Right forelimb (tissue), 1 donor: ENCODE data around the gene TNFRSF21.
A peak's percentile ranks its signal among the peaks of the same experiment; 100 is the strongest.
"Not testable (repeated sequence)": the region's sequence is repeated elsewhere in the genome, so short reads cannot be mapped to it uniquely, and the experiment has no call there.

Experiments
- DNase-seq: peaks from one replicate; pipeline ENCODE4 v3.0.0-alpha.2; 2018

Gene TNFRSF21, protein sequence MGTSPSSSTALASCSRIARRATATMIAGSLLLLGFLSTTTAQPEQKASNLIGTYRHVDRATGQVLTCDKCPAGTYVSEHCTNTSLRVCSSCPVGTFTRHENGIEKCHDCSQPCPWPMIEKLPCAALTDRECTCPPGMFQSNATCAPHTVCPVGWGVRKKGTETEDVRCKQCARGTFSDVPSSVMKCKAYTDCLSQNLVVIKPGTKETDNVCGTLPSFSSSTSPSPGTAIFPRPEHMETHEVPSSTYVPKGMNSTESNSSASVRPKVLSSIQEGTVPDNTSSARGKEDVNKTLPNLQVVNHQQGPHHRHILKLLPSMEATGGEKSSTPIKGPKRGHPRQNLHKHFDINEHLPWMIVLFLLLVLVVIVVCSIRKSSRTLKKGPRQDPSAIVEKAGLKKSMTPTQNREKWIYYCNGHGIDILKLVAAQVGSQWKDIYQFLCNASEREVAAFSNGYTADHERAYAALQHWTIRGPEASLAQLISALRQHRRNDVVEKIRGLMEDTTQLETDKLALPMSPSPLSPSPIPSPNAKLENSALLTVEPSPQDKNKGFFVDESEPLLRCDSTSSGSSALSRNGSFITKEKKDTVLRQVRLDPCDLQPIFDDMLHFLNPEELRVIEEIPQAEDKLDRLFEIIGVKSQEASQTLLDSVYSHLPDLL

DNA sequence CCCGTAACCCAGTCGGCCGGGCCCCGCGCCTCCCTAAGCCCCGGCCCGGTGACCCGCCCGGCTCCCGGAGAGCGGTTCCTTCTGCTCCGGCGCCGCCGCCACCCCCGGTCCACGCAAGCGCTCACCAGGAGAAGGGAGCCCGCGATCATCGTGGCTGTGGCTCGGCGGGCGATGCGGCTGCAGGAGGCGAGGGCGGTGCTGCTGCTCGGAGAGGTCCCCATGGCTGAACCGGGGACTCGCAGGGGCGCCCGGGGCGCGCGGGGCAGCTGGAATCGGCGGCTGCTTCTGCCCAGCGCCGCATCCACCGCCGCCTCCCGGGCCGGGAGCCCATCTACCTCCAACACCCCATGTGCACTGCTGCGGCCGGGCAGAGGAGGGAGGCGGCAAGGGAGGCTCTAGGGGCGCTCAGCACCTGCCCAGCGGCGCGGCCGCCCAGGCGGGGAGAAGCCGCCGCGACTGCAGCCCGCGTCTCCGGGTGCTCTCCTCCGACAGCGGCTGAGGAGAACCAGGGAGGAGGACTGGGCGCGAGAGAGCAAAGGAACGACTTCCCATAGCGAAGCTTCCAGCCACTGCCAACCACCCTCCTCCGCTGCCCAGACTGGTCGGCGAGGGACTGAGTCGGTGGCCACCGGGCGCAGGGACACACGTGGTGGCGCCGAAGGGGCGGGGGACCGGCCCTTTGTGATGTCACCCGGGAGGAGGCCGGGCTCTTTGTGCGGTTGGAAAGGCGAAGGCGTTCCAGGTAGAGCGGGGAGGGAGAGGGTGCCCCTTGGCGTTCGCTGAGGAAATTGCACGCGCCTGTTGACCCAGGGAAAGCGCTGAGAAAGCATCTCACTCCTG is at the start of gene TNFRSF21:
TNFRSF21 (minus strand) TSS at position 615 of the 840 bp plus-strand sequence; CDS start at position 221, 394 bp downstream.
- peak; percentile 94 for DNase-seq

DNA sequence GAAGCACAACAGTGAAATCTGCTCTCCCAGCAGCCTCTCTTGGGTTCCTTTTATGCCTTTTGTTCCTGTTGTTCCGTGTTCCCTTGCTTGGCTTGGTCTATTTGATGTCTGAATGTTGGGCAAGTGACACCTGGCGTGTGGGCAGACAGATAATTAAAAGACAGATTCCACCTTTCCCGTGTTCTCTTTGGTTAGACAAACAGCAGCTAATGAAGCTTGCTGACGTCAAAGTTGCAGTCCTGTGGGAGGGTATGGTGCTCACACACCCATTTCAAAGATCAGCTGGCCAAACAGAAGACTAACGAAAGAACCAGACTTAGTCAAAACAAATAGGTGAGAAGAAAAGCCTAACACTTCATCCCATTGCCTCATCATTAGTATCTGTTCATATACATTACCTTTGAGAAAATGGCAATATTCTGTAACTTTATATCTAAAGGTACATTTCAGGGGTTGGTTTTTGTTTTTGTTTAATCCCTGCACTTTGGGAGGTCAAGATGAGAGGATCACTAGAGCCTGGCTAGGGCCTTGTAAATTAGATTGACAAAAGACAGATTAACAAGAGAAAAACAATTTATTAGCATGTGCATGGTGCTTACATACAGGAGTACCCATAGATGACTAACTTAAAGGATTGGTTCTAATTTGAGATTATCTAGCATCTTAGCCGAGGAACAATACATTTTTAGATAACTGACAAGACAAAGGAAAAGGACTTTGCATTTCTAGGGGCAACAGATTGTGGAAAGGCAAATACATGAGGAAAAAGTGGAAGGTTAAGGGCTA is 48.9 kb upstream of the TNFRSF21 start:
- DNase-seq = no peak

DNA sequence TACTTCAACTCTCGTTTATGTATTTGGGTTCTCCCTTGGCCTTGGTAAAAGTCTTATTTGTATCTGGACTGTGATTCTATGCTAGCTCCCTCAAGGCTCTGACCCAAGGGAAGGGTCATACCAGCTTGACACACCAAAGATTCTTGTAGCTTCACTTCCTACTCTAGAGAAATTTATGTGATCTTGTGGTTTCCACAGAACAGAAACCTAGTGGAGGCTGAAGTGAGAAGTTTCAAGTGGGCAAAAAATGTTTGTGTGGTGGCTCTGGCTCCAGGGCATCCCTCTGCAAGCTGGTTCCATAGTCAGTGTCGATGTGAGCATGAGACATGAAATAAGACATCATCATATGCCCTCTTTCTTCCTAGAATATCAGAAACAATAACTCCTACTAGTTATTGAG is 48.1 kb upstream of the TNFRSF21 start:
- no peak for DNase-seq

DNA sequence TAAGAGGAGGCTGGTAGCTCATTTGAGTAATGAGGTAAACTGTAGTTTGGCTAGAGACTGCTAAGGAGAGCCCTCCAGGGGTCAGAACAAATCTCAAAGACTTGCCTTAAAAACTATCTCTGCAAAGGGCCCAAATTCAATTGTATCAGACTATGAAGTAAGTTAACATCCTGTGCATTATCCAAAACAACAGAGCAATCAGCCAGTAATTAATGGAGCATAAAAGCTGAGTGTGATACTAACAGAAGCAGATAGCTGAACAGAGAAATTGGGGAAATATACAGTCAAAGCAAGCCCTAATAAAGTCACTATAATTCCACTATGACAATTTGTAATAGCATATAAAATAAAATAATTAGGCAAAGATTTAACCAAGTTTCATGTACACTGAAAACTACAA is 45.8 kb upstream of the TNFRSF21 start:
- DNase-seq = no peak

DNA sequence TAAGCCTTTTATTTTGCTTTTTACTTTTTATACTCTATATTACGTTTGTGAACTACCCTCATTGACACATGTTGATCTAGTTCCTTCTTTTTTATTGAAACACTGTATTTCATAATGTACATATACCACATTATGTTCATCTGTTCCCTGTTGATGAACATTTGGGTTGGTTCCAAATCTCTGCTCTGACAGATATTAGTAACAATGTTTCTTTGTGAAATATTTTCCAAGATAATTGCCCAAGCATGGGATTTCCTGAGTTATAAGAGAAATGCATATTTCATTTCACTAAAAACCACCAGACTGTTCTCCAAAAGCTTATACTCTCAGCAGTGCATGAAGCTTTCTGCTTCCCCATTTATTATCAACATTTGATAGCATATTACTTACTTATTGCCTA is 44.2 kb upstream of the TNFRSF21 start:
- no peak for DNase-seq

DNA sequence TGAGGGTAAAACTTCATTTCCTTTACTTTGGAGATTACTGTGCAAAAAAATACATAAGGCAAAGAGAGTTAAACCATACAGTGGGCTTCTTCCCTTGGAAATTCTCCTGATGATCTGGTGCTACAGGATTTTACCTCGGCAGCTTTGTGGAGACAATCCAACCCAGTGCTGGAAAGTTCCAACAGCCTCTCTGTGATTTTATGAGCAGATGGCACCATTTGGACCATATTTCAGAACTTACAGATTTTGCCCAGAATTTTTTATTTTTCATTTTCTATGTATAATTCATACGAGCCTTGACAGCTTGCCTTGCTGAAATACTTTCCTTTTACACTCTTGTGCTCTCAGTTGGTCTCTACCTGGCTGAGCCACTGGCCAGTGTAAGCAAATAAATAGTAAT is 43.3 kb upstream of the TNFRSF21 start:
- no peak for DNase-seq

DNA sequence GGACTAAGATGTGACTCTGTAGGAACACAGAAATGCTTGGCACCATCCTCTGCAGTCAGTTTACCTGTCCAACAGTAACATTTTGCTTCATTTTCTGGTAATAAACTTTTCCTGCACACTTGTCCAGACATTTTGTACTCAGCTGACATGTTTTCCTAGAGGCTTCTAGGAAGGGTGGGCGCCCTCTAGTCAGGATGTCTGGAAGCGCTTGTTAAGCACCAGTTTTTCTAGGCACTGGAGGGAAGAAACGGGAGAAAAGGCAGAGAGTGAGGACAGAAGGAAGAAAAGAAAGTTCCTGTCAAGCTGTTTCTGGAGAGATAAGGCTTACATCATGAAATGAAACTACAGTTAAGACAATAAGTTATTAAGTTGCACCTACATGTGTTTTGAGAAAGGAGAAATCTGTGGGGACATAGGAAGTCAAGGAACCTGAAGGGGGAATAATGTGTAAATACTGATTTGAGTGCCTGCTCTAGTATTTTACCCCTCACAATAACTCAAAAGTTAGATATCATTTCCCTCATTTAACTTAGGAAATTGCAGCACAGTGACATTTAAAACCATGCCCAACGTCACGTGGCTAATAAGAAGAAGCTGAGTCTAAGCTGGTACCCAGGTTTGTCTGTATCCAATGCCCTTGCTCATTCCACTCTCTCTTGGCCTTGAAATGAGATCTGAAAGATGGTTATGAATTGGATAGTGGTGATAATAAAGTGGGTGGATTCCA is 42.7 kb upstream of the TNFRSF21 start:
- no peak for DNase-seq

DNA sequence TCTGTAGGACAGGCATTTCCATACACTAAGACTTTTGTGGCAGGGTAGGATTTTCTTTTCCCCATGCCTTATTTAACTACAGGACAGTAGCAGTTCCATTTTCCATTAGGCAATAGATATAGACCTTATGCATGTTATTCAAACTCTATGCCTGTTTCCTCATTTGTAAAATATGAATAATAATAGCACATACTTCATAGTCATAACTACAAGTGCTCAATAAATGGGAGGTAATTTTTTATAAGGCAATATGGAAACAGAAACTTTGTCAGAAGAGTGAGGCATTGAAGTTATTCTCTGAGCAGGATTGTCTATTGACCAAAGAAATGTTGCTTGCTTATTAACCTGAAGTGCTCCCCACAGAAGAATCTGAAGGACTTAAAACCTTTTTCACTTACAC is 41.9 kb upstream of the TNFRSF21 start:
- DNase-seq = no peak

DNA sequence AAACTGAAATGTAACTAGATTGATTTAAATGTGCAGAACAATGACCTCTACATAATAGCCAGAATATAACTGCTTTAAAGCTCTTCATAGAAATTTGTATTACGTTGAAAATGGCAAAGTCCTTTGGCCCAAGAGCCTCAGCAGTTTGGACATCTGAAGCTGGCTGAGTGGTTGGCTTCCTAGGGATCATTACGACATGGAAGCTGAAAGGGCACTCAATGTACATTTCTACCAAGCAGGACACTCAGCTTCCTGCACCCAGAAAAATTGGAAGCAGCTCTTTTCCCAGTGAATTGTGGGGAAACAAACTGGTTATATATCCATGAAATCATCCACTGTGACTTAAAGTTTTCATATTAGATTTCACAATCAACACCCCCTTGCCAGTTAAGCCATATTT is 40.2 kb upstream of the TNFRSF21 start:
- DNase-seq = no peak

DNA sequence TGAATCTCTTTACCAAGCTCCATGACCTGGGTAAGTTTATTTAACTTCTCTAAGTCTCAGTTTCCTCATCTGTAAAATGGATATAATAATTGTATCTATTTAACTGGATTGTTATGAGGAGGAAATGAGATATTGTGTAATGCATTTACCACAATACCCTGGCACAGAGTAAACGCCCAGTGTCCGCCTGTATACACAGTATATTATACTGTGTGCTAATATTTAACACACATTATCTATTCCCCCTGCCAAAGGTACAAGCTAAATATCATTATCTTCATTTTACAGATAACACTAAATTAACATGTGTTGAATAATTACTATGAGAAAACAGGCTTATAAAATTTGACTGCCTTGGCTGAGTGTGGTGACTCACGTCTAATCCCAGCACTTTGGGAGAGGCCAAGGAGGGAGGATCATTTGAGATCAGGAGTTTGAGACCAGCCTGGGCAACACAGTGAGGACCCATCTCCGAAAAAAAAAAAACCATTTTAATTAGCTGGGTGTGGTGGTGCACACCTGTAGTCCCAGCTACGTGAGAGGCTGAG is 38.7 kb upstream of the TNFRSF21 start:
- DNase-seq = no peak

DNA sequence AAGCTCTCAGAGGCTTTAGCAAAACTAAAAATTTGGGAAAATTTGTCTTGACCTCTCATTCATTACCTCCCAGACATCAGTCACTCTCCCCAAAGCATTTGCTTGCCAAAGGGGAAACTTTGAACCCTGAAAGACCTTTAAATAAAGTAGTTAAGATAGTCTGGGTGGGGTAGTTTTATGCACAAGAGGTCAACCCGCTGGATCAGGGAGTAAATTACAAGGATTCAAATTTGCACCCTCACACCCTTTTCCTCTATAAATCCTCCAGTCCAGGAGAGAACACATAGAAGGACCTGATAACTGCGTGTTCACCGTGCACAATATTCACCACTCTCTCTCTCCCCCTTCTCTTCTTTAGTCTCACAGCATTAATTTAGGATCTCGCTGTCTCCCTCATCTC is 36.1 kb upstream of the TNFRSF21 start:
- no peak for DNase-seq

DNA sequence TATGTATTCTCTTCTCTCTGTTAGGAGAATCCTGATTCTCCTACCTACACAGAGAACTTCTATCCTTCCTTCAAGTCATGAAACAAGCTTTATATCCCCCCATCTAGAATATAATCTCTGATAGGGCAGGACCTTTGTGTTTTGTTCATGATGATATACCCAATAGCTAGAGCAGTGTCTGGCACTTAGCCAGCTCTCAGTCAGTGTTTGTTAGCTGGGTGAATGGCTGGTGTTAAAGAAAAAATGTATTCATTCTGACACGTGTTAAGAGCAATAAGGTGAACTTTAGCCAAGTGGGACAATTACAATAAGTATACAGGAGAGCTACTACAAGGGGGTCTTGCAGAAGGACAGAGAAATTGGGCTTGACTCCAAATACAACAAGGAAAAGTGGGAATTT is 34.3 kb upstream of the TNFRSF21 start:
- DNase-seq = no peak

DNA sequence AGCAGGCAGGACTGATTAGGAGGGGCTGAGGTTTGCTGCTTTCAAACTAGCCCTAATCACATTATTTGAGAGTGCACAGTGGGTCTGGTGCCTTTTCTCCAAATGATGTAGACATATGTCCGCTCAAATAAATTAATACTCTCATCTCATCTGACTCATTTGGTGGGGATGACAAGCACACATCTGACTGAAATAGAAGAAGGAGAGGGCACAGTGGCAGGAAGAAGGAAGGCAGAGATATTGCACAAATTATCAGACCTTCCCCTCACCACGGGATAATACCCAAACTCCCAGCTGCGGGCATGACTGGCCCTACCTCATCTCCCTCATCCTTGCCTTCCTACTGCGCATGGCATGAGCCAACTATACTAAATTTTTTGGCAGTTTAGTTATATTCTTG is 33.9 kb upstream of the TNFRSF21 start:
- no peak for DNase-seq

DNA sequence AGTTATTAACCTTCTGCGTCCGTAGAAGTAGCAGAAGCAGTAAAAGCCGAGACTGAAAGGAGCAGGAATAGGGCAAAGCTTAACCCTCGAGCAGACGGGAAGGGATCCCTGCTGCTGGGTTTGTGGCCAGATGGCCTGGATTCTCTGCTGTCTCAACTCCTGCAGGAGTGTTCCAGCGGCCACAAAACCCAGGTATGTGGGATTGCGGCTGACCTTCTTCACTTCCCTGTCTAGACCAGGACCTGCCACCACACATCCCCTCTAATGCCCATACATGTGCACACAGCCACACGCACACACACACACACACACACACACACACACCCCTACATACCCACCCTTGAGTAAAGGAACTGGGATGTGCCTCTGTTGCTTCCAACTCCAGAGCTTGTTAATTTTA is 33.1 kb upstream of the TNFRSF21 start:
- no peak for DNase-seq

DNA sequence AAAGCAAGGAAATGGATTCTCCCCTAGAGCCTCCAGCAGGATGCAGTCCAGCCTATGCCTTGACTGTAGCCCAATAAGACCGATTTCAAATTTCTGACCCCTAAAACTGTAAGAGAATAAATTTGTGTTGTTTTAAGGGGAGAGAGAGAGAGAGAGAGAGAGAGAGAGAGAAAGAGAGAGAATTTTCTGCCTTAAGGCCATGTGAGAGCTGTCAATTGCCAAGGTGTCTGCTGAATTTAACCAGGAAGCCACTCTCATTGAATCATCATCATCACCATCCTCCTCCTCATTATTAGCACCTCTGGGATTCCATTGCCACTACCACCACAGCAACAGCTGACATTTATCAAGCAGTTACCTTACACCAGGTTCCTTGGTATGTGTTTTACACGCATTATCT is 27.8 kb upstream of the TNFRSF21 start:
- no peak for DNase-seq

DNA sequence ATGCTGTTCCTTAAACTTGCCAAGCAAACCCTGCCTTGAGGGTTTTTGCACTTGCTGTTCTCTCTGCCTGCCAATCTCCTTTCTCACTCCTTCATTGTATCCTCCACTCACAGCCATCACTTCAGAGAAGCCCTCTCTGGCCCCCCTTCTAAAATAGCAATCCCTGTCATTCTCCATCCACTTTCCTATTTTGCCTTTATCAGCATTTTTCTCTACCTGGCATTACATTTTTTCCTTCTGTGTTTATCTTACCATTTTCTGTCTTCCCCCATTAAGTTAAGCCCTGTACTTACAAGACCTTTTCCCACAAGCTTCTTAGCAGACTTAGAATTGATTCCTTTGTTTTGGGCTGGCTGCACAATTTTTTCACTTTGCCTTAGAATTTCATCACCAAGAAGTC is 26.6 kb upstream of the TNFRSF21 start:
- DNase-seq = no peak

DNA sequence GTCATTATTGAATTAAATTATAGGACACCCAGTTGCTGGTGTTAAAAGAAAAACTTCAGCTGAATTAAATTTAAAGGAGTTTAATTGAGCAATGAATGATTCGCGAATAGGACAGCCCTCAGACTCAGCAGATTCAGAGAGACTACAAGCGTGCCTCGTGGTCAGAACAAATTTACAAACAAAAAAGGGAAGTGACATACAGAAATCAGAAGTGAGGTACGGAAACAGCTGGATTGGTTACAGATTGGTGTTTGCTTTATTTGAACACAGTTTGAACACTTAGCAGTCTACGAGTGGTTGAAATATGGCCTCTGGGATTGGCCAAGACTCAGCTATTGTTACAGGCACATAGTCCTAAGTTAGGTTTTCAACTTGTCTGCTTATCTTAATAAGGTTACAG is 25.8 kb upstream of the TNFRSF21 start:
- no peak for DNase-seq

DNA sequence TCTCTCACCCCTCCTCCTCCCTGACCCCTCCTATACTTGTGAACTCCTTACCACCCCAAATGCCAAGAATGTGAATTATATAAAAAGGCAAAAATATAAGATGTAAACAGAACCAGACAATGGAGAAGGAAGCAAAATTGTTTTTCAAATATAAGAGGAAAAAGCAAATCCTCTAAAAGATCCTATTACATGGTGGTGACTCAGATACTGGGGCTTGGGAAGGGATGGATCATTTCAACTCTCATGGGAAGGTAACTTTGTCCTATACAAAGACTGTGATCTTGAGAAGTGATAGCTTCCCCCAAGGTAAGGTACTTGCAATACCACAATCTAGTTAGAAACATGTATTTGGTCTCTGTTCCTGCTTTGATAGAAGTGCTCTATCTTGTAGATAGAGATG is 24.6 kb upstream of the TNFRSF21 start:
- no peak for DNase-seq

DNA sequence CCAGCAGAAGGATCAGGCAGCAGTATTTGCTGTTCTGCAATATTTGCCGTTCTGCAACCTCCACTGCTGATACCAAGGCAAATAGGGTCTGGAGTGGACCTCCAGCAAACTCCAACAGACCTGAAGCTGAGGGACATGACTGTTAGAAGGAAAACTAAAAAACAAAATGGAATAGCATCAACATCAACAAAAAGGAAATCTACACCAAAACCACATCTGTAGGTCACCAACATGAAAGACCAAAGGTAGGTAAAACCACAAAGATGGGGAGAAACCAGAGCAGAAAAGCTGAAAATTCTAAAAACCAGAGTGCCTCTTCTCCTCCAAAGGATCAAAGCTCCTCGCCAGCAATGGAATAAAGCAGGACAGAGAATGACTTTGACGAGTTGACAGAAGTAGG is 18.9 kb upstream of the TNFRSF21 start:
- DNase-seq = not testable (repeated sequence)

DNA sequence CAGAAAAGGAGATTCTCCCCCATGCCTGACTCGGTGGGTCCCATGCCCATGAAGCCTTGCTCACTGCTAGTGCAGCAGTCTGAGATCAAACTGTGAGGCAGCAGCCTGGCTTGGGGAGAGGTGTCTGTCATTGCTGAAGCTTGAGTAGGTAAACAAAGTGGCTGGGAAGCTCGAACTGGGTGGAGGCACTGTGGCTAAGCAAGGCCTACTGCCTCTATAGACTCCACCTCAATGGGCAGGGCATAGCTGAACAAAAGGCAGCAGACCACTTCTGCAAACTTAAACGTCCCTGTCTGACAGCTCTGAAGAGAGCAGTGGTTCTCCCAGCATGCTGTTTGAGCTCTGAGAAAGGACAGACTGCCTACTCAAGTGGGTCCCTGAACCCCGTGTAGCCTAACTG is 18.4 kb upstream of the TNFRSF21 start:
- DNase-seq = not testable (repeated sequence)

DNA sequence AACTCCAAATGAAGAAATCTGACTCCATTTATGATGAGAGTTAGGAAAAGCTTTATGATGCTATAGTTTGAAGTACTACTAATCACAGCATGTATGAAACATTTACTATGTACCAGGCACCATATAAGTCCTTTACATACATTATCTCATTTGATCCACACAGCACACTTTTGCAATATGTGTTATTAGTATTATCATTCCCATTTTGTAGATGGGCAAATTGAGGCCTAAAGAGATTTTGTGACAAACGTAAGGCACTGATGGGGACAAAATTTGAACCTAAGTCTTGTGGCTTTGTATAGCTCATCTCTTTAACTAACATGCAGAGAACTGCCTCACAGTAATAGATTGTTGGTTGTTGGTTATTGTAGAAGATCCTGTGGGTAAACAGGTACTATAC is 14.2 kb upstream of the TNFRSF21 start:
- DNase-seq = no peak

DNA sequence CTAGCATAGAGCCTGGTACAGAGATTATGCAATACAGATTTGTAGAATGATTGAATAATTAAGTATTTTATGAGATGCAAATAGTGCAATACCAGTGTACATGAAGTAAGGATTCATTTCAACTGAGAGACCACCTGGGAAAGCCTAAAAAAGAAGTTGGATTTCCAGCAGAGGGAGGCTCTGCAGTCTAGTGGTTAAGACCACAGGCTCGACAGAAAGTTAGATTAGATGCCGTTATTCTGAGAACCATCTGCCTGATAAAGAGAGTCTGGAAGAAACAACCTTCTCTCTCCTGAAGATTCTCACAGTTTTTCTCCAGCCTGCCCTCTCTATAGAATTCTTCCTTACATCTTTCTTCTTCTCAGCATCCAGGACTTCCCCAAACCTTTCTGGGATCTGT is 13.6 kb upstream of the TNFRSF21 start:
- DNase-seq = no peak
